Panc1 (cell line): Measurements from ENCODE around the gene CAMKMT. TPM values are rescaled to one million over a fixed set of nuclear protein-coding genes. Genes with fewer than 3 reads are reported as not detected.

Experiments used
- ATAC-seq: fragments of 200-7000 bp; cut with Tn5 transposase; 2 replicates; pipeline ENCODE4 v1.9.1; 2020; ENCODE audit warnings: mild to moderate bottlenecking, moderate library complexity
- BruUV-seq: library from RNA; stranded (reverse); fragments of 400-500 nt; replicated peaks from 2 replicates; lab custom pipeline; 2021; lab: Mats Ljungman, UMichigan
- CTCF ChIA-PET: fragments of 300-600 bp; sonication (Branson Sonifier 250); formaldehyde crosslinking; loops from one replicate; lab custom pipeline; 2022; ENCODE audit warnings: antibody characterized with exemption; lab: Charles Lee
- POLR2A ChIA-PET: fragments of 300-600 bp; sonication (Branson Sonifier 250); formaldehyde crosslinking; loops from one replicate; lab custom pipeline; 2022; ENCODE audit warnings: antibody characterized with exemption; lab: Charles Lee
- DNase-seq: peaks from one replicate; pipeline ENCODE4 v3.0.0-alpha.2; 2010; ENCODE audit warnings: low read depth, low spot score
- H3K27ac ChIP-seq: 2 replicates; pipeline ENCODE4 v1.5.1; 2011; ENCODE audit warnings: mild to moderate bottlenecking, low read length, inconsistent platforms
- H3K27me3 ChIP-seq: fragments of 200-500 bp; sonication (Bioruptor generic); 2 replicates; pipeline ENCODE4 v1.6.0; 2014; ENCODE audit warnings: low read length, inconsistent platforms; ENCODE audit not compliant: control insufficient read depth, insufficient read depth
- H3K36me3 ChIP-seq: fragments of 200-500 bp; sonication (Bioruptor generic); 2 replicates; pipeline ENCODE4 v1.5.1; 2014; ENCODE audit warnings: inconsistent platforms, mild to moderate bottlenecking, low read length, moderate library complexity; ENCODE audit not compliant: control insufficient read depth, insufficient read depth
- H3K4me1 ChIP-seq: 2 replicates; pipeline ENCODE4 v1.5.1; 2011; ENCODE audit warnings: inconsistent platforms, mild to moderate bottlenecking, low read length, moderate library complexity; ENCODE audit not compliant: control insufficient read depth, insufficient read depth
- H3K4me3 ChIP-seq, 2 experiments: 2 replicates each; pipeline ENCODE4 v1.5.1; 2011 to 2012; ENCODE audit warnings: low read depth in 2 of 2, low read length in 2 of 2, mild to moderate bottlenecking in 2 of 2, inconsistent platforms in 1 of 2, moderate library complexity in 1 of 2
- H3K9me3 ChIP-seq: fragments of 200-500 bp; sonication (Bioruptor generic); 2 replicates; pipeline ENCODE4 v1.5.1; 2014; ENCODE audit warnings: low read depth, mild to moderate bottlenecking, inconsistent platforms, low read length, moderate library complexity; ENCODE audit not compliant: control insufficient read depth, insufficient read depth
- POLR2AphosphoS5 ChIP-seq: IDR thresholded peaks from 2 replicates; pipeline ENCODE4 v1.6.1; 2012; ENCODE audit warnings: mild to moderate bottlenecking, low read depth, low read length, moderate library complexity
- REST ChIP-seq, 2 experiments: IDR thresholded peaks; 2 replicates each; pipeline ENCODE4 v1.6.1; 2011 to 2012; ENCODE audit warnings: low read depth in 2 of 2, control low read depth in 1 of 2, low read length in 1 of 2, mild to moderate bottlenecking in 1 of 2, moderate library complexity in 1 of 2; ENCODE audit not compliant: insufficient read depth in 1 of 2
- SIN3A ChIP-seq: IDR thresholded peaks from 2 replicates; pipeline ENCODE4 v1.6.1; 2012; ENCODE audit warnings: low read depth, mild to moderate bottlenecking, low read length, moderate library complexity, borderline replicate concordance; ENCODE audit not compliant: insufficient read depth
- TCF7L2 ChIP-seq: IDR thresholded peaks from 2 replicates; pipeline ENCODE4 v1.6.1; 2011; ENCODE audit warnings: mild to moderate bottlenecking, low read depth, low read length, inconsistent platforms
- in situ Hi-C: cut with HindIII; loops from 2 replicates; pipeline ENCODE4 v1.10.0; 2016; ENCODE audit warnings: low sequenced_read_pairs, low pct_unique_long_range_greater_than_20kb
- intact Hi-C: fragments of 100-400 bp; cut with micrococcal nuclease; formaldehyde crosslinking; loops from one replicate; pipeline ENCODE4 v1.10.0; 2022; ENCODE audit not compliant: unreplicated experiment
- total RNA-seq: library from RNA; stranded (reverse); gene quantifications from one replicate; pipeline ENCODE4 v1.2.1, GENCODE V29; 2021; ENCODE audit not compliant: unreplicated experiment
- TF ChIP-seq, protein P1 (sequence below): fragments of 450-650 bp; IDR thresholded peaks from 2 replicates; pipeline ENCODE4 v1.5.1; 2017; ENCODE audit warnings: mild to moderate bottlenecking

CAMKMT gene
- total RNA-seq, 1 experiment from 2014 or later, result 12.6 TPM

DNA sequence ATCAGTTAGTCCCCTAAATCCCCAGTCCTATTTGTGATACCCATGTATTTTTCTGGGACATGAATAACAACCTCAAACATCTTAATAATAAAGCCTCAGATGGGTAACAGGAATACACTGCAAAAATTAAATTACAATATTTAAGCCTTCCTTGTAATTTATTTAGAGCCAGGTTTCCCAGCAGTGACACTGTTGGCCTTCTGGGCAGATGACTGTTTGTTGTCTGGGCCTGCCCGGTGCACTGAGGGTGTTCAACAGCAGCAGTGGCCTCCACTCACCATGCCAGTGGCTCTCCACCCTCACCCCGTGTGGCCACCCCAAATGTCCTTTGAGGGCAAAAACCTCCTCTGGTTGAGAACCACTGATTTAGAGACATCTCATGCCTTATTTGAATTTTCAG is 309.5 kb downstream of the CAMKMT start:
- no peaks in the 10 kb centered on the region for H3K36me3 ChIP-seq
- no peaks in the 10 kb centered on the region for H3K27me3 ChIP-seq
- TF ChIP-seq SIN3A (no peak), REST (IDR thresholded peaks at IDR 0.05; ENCODE audit: insufficient read depth in 1 of 2, low read depth in 2 of 2, low read length in 1 of 2) (no peak), POLR2AphosphoS5 (no peak), TCF7L2 (no peak)
- TF ChIP-seq, protein P1, sequence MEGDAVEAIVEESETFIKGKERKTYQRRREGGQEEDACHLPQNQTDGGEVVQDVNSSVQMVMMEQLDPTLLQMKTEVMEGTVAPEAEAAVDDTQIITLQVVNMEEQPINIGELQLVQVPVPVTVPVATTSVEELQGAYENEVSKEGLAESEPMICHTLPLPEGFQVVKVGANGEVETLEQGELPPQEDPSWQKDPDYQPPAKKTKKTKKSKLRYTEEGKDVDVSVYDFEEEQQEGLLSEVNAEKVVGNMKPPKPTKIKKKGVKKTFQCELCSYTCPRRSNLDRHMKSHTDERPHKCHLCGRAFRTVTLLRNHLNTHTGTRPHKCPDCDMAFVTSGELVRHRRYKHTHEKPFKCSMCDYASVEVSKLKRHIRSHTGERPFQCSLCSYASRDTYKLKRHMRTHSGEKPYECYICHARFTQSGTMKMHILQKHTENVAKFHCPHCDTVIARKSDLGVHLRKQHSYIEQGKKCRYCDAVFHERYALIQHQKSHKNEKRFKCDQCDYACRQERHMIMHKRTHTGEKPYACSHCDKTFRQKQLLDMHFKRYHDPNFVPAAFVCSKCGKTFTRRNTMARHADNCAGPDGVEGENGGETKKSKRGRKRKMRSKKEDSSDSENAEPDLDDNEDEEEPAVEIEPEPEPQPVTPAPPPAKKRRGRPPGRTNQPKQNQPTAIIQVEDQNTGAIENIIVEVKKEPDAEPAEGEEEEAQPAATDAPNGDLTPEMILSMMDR, result no peak
- ChIA-PET POLR2A (no interaction called here), CTCF (no interaction called here)
- DNase-seq (no peak), ATAC-seq (no peak)
- H3K27ac ChIP-seq, result no peak overlapping the region
- H3K9me3 ChIP-seq, result no peaks in the 10 kb centered on the region
- intact Hi-C loops (no loop called here), in situ Hi-C loops (no loop called here)
- no peak overlapping the region for H3K4me3 ChIP-seq
- H3K4me1 ChIP-seq, result no peaks in the 10 kb centered on the region
- no TSS peak for BruUV-seq

DNA sequence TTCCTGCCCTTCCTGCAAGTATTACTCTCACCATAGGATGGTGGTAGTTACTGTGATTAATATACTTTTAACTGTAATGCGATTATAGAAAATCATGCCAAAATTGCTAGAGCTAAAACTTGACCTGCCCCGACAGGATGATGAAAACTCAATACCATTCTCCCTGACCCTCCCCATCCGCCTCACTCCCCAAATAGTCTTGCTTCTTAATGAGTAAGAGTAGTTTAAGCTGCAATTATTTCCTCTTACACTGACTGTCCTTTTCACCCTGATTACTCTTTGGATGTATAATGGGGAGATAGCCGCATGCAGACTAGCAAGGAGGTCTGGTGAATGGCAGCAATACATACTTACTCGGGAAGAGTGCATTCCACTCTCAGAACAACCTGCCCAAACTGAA is 310.2 kb downstream of the CAMKMT start:
- H3K27me3 ChIP-seq, result no peaks in the 10 kb centered on the region
- no peak overlapping the region for H3K27ac ChIP-seq
- POLR2A ChIA-PET, result no interaction called here
- DNase-seq (no peak), ATAC-seq (no peak)
- BruUV-seq, result no TSS peak
- intact Hi-C loops (no loop called here), in situ Hi-C loops (no loop called here)
- H3K9me3 ChIP-seq, result no peaks in the 10 kb centered on the region
- no peak for TF ChIP-seq POLR2AphosphoS5
- TF ChIP-seq TCF7L2, result no peak
- TF ChIP-seq, protein P1, result no peak
- no peak for TF ChIP-seq SIN3A
- TF ChIP-seq REST (IDR thresholded peaks at IDR 0.05; ENCODE audit: insufficient read depth in 1 of 2, low read depth in 2 of 2, low read length in 1 of 2), result no peak
- H3K36me3 ChIP-seq, result no peaks in the 10 kb centered on the region
- no peaks in the 10 kb centered on the region for H3K4me1 ChIP-seq
- CTCF ChIA-PET, result no interaction called here
- no peak overlapping the region for H3K4me3 ChIP-seq
